MCF 10A (cell line): ENCODE data around the gene SPATA25. TPM values are rescaled to one million over a fixed set of nuclear protein-coding genes. Genes with fewer than 3 reads are reported as not detected.
"Not testable (repeated sequence)": the region's sequence is repeated elsewhere in the genome, so short reads cannot be mapped to it uniquely, and the experiment has no call there.

Experiments used
- BruUV-seq: library from RNA; stranded (reverse); fragments of 400-500 nt; replicated peaks from 2 replicates; lab custom pipeline; 2021; lab: Mats Ljungman, UMichigan
- CTCF ChIA-PET: fragments of 300-600 bp; sonication (Branson Sonifier 250); formaldehyde crosslinking; extraction: SDS; loops from one replicate; lab custom pipeline; 2021; ENCODE audit warnings: antibody characterized with exemption, inconsistent platforms; lab: Yijun Ruan, JAX
- POLR2A ChIA-PET: fragments of 300-600, 350-650 bp; sonication (Branson Sonifier 250); formaldehyde crosslinking; extraction: SDS; loops from one replicate; lab custom pipeline; 2020; ENCODE audit warnings: antibody characterized with exemption, inconsistent platforms; lab: Yijun Ruan, JAX
- DNase-seq: peaks from one replicate; pipeline ENCODE4 v3.0.0-alpha.2; 2018; ENCODE audit not compliant: unreplicated experiment
- H3K27ac Mint-ChIP-seq: one replicate; pipeline ENCODE4 v1.8.0; 2022; ENCODE audit warnings: mild to moderate bottlenecking, low read depth, mixed read lengths; ENCODE audit not compliant: unreplicated experiment
- H3K27me3 Mint-ChIP-seq: one replicate; pipeline ENCODE4 v1.8.0; 2022; ENCODE audit warnings: mixed read lengths; ENCODE audit not compliant: insufficient read depth, unreplicated experiment
- H3K36me3 Mint-ChIP-seq: one replicate; pipeline ENCODE4 v1.8.0; 2022; ENCODE audit warnings: mild to moderate bottlenecking, moderate library complexity, mixed read lengths; ENCODE audit not compliant: insufficient read depth, unreplicated experiment
- H3K4me1 Mint-ChIP-seq: one replicate; pipeline ENCODE4 v1.8.0; 2022; ENCODE audit warnings: mixed read lengths; ENCODE audit not compliant: insufficient read depth, unreplicated experiment
- H3K4me3 Mint-ChIP-seq: one replicate; pipeline ENCODE4 v1.8.0; 2022; ENCODE audit warnings: mild to moderate bottlenecking, moderate library complexity, mixed read lengths; ENCODE audit not compliant: unreplicated experiment
- H3K9me3 Mint-ChIP-seq: one replicate; pipeline ENCODE4 v1.8.0; 2022; ENCODE audit warnings: mixed read lengths; ENCODE audit not compliant: unreplicated experiment
- intact Hi-C: fragments of 100-400 bp; cut with micrococcal nuclease; formaldehyde crosslinking; loops from 2 replicates; pipeline ENCODE4 v1.14.1; 2022
- total RNA-seq: library from RNA; stranded (reverse); gene quantifications from 2 replicates; pipeline ENCODE4 v1.2.3, GENCODE V29; 2022
- TF ChIP-seq, protein P1 (sequence below): fragments of 200-600 bp; IDR thresholded peaks from one replicate; pipeline ENCODE4 v1.8.0; 2022; ENCODE audit warnings: antibody characterized with exemption, mild to moderate bottlenecking; ENCODE audit not compliant: unreplicated experiment

Gene SPATA25
- total RNA-seq, 1 experiment from 2014 or later, result 0.72 TPM

DNA sequence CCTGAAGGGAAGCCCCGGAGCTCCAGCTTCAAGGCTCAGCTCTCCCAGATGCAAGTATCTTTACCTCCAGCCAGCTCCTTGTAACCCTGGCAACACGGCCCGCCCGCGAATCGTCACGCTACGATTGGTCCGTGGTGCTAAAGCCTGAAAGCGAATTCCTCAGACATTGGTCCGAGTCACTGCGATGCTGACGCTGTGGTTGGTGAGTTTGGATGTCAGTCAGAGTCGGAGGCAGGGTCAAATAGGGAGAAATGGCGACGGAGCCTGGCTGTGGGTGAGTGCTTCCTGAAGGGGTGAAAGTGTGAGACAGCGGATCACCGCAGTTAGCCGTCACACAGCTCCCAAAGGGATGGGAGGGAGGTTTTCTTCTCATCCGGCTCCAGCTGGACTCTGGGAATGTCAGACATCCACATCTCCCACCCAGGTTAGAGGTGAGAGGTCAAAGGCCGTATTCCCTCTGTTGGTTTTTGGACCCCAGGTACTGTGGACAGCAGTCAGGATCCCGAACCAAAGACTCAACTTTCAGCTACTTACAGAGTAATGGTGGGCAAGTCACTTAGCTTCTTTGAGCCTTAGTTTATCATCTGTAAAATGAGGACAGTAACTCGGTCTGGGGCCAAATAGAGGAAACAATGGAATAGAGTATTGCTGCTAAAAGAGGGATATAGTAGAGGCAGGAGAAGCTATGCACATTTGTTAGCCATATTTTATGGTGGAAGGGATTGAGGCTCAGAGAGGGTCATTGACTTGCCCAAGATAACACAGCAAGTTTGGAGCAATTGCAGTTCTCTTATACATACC, 6.2 kb downstream of the SPATA25 start, which contains the start of gene ZSWIM1:
Gene ZSWIM1, plus strand, starts transcription at position 240 of the 801 bp plus-strand sequence. CDS start 1,366 bp downstream, outside the sequence.
- ChIA-PET CTCF (interaction anchor here (0.6 to 3.0 kb wide), 14 partner anchors 10 to 106 kb away, joined by 3 to 15 read pairs (median 4); partner anchors contain the start of genes CTSA and NEURL2), POLR2A (interaction anchor here (0.5 to 4.8 kb wide), 32 partner anchors 9 to 873 kb away, joined by 3 to 74 read pairs (median 4); partner anchors contain the start of genes ACOT8, CTSA, NEURL2 and PCIF1)
- H3K4me3 Mint-ChIP-seq, result peak within 1 kb of the TSS; percentile 97
- H3K27ac Mint-ChIP-seq, result peak within 1 kb of the TSS; percentile 97
- BruUV-seq, result TSS peak; percentile 73
- peak; percentile 99 for DNase-seq
- peaks cover 21% of the 10 kb centered on the region for H3K4me1 Mint-ChIP-seq
- peaks cover 9% of the 10 kb centered on the region for H3K36me3 Mint-ChIP-seq
- intact Hi-C loops, result loop anchor here (10.0 kb wide), 1 partner anchor 46 kb away; the partner anchor contains the start of gene SNX21
- no peaks in the 10 kb centered on the region for H3K9me3 Mint-ChIP-seq
- TF ChIP-seq, protein P1, sequence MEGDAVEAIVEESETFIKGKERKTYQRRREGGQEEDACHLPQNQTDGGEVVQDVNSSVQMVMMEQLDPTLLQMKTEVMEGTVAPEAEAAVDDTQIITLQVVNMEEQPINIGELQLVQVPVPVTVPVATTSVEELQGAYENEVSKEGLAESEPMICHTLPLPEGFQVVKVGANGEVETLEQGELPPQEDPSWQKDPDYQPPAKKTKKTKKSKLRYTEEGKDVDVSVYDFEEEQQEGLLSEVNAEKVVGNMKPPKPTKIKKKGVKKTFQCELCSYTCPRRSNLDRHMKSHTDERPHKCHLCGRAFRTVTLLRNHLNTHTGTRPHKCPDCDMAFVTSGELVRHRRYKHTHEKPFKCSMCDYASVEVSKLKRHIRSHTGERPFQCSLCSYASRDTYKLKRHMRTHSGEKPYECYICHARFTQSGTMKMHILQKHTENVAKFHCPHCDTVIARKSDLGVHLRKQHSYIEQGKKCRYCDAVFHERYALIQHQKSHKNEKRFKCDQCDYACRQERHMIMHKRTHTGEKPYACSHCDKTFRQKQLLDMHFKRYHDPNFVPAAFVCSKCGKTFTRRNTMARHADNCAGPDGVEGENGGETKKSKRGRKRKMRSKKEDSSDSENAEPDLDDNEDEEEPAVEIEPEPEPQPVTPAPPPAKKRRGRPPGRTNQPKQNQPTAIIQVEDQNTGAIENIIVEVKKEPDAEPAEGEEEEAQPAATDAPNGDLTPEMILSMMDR, result no peak
- H3K27me3 Mint-ChIP-seq, result no peaks in the 10 kb centered on the region

GRCh38 chr20:45878076-45878761, 9.2 kb downstream of the SPATA25 start:
- no peaks in the 10 kb centered on the region for H3K36me3 Mint-ChIP-seq
- no peaks in the 10 kb centered on the region for H3K9me3 Mint-ChIP-seq
- TF ChIP-seq, protein P1, result no peak
- POLR2A ChIA-PET, result interaction anchor here (1.2 kb wide), 1 partner anchor 14 kb away, joined by 4 read pairs; no protein-coding TSS in a partner anchor
- DNase-seq, result no peak
- H3K4me3 Mint-ChIP-seq, result no peak overlapping the region
- H3K27ac Mint-ChIP-seq, result no peak overlapping the region
- CTCF ChIA-PET, result interaction anchor here (0.6 kb wide), 1 partner anchor 214 kb away, joined by 3 read pairs; no protein-coding TSS in a partner anchor
- peaks cover 15% of the 10 kb centered on the region for H3K4me1 Mint-ChIP-seq
- intact Hi-C loops, result no loop called here
- BruUV-seq, result no TSS peak
- no peaks in the 10 kb centered on the region for H3K27me3 Mint-ChIP-seq

- TF ChIP-seq, protein P1, result no peak
- no peak overlapping the region for H3K27ac Mint-ChIP-seq
- H3K9me3 Mint-ChIP-seq, result no peaks in the 10 kb centered on the region
- intact Hi-C loops, result no loop called here
- CTCF ChIA-PET, result interaction anchor here (0.6 kb wide), 1 partner anchor 88 kb away, joined by 3 read pairs; no protein-coding TSS in a partner anchor
- no peaks in the 10 kb centered on the region for H3K4me1 Mint-ChIP-seq
- H3K27me3 Mint-ChIP-seq, result no peaks in the 10 kb centered on the region
- POLR2A ChIA-PET, result interaction anchor here (1.1 kb wide), 1 partner anchor 31 kb away, joined by 4 read pairs; no protein-coding TSS in a partner anchor
- no TSS peak for BruUV-seq
- no peak for DNase-seq
- no peak overlapping the region for H3K4me3 Mint-ChIP-seq
- peaks cover 7% of the 10 kb centered on the region for H3K36me3 Mint-ChIP-seq
Observed at GRCh38 chr20:45874576-45874975, 12.8 kb downstream of the SPATA25 start.

DNA sequence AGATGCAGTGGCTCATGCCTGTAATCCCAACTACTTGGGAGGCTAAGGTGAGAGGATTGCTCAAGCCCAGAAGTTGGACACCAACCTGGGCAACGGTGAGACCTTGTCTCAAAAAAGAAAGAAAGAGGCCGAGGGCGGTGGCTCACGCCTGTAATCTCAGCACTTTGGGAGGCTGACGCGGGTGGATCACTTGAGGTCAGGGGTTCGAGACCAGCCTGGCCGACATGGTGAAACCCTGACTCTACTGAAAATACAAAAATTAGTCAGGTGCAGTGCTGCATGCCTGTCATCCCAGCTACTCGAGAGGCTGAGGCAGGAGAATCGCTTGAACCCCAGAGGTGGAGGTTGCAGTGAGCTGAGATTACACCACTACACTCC, 13.3 kb downstream of the SPATA25 start:
- BruUV-seq, DNase-seq, H3K27me3 Mint-ChIP-seq, H3K9me3 Mint-ChIP-seq, H3K4me1 Mint-ChIP-seq, intact Hi-C loops, H3K4me3 Mint-ChIP-seq, H3K27ac Mint-ChIP-seq, H3K36me3 Mint-ChIP-seq, POLR2A ChIA-PET: not testable (repeated sequence)
- CTCF ChIA-PET, result interaction anchor here (0.6 to 1.1 kb wide), 2 partner anchors 13 to 88 kb away, joined by 3 to 4 read pairs; no protein-coding TSS in a partner anchor
